ENCODE measurements around the gene ALMS1.
"Not testable (repeated sequence)": the region's sequence is repeated elsewhere in the genome, so short reads cannot be mapped to it uniquely, and the experiment has no call there.

The ALMS1 gene

GRCh38 chr2:73528688-73529087, 143.1 kb downstream of the ALMS1 start:
- H3K27ac ChIP-seq (ENCODE audit: low read depth, low read length), result no peak overlapping the region
- no peak overlapping the region for H3K9ac ChIP-seq (ENCODE audit: low read length)
- no peak overlapping the region for H3K4me3 ChIP-seq (ENCODE audit: low read depth in 1 of 2, low read length in 2 of 2)
- no peaks in the 10 kb centered on the region for H3K27me3 ChIP-seq (ENCODE audit: control insufficient read depth in 1 of 2, insufficient read depth in 2 of 2, low read length in 2 of 2)
- peaks cover 15% of the 10 kb centered on the region for H3K36me3 ChIP-seq (ENCODE audit: insufficient read depth, low read length)
- no peaks in the 10 kb centered on the region for H3K9me3 ChIP-seq (ENCODE audit: low read length)
- H3K4me1 ChIP-seq (ENCODE audit: insufficient read depth, low read length), result no peaks in the 10 kb centered on the region

GRCh38 chr2:73530773-73531172, 145.1 kb downstream of the ALMS1 start:
- H3K4me1 ChIP-seq (ENCODE audit: insufficient read depth, low read length); H3K27me3 ChIP-seq (ENCODE audit: control insufficient read depth in 1 of 2, insufficient read depth in 2 of 2, low read length in 2 of 2); H3K9ac ChIP-seq (ENCODE audit: low read length); H3K4me3 ChIP-seq (ENCODE audit: low read depth in 1 of 2, low read length in 2 of 2); H3K27ac ChIP-seq (ENCODE audit: low read depth, low read length); H3K9me3 ChIP-seq (ENCODE audit: low read length): not testable (repeated sequence)
- H3K36me3 ChIP-seq (ENCODE audit: insufficient read depth, low read length), result peaks cover 15% of the 10 kb centered on the region

GRCh38 chr2:73532381-73532780, 146.7 kb downstream of the ALMS1 start:
- no peak overlapping the region for H3K27ac ChIP-seq (ENCODE audit: low read depth, low read length)
- no peaks in the 10 kb centered on the region for H3K27me3 ChIP-seq (ENCODE audit: control insufficient read depth in 1 of 2, insufficient read depth in 2 of 2, low read length in 2 of 2)
- no peaks in the 10 kb centered on the region for H3K9me3 ChIP-seq (ENCODE audit: low read length)
- no peak overlapping the region for H3K4me3 ChIP-seq (ENCODE audit: low read depth in 1 of 2, low read length in 2 of 2)
- H3K9ac ChIP-seq (ENCODE audit: low read length), result no peak overlapping the region
- peaks cover 24% of the 10 kb centered on the region for H3K36me3 ChIP-seq (ENCODE audit: insufficient read depth, low read length)
- H3K4me1 ChIP-seq (ENCODE audit: insufficient read depth, low read length), result no peaks in the 10 kb centered on the region

DNA sequence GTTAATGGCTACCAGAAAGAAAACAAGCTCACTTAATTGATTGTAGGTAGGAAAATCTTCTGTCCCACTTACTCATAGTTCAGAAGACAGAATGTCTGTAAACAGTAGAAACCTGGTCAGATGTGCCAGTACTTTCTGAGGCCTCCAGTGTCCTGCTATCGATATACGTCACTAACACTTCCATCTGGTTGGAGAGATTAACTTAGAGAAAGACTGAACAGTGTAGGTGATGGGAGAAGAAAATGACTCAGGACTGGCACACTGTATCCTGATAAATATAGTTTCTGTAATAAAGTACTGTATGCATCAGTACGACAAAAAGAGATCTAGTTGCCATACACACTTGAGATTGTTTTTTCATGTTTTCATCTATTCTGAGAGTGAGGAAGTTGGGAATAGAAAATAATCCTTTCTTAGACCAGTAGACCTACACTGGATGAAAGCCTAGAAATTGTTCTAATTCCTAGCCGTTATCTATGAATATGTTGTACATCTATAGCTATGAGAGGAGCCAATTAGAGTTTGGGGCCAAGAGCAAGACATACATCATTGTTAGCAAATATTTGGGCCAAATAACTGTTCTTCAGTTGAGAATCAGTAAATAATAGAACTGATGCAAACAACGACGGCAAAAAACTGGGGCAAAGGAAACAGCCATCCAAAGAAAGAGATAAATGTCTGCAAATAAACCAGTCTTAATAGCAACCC, 150.7 kb downstream of the ALMS1 start:
- H3K36me3 ChIP-seq (ENCODE audit: insufficient read depth, low read length), result peaks cover 24% of the 10 kb centered on the region
- no peak overlapping the region for H3K4me3 ChIP-seq (ENCODE audit: low read depth in 1 of 2, low read length in 2 of 2)
- H3K27ac ChIP-seq (ENCODE audit: low read depth, low read length), result no peak overlapping the region

DNA sequence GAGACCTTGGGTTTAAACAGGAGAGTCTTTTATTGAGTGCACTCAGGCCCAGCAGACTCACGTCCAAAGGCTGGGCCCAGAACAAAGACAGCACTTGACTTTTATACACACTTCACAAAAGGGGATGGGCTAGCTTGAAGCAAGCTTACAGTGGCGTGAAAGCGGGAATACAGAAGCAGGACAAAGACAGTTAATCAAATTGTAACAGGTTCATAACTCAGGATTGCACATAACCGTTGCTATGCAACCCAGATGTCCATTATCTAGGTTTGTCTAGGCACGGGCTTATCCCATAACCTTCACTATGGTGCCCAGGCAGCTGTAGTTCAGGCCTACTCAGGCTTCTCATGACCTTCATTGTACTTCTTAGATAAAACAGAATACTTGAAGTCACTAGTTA, 175.2 kb downstream of the ALMS1 start:
- H3K4me1 ChIP-seq (ENCODE audit: insufficient read depth, low read length); H3K9me3 ChIP-seq (ENCODE audit: low read length): not testable (repeated sequence)

More for the DNA sequence above, 150.7 kb downstream of the ALMS1 start:
- H3K9me3 ChIP-seq (ENCODE audit: low read length), result no peaks in the 10 kb centered on the region
- no peaks in the 10 kb centered on the region for H3K4me1 ChIP-seq (ENCODE audit: insufficient read depth, low read length)
- no peak overlapping the region for H3K9ac ChIP-seq (ENCODE audit: low read length)
- no peaks in the 10 kb centered on the region for H3K27me3 ChIP-seq (ENCODE audit: control insufficient read depth in 1 of 2, insufficient read depth in 2 of 2, low read length in 2 of 2)

GRCh38 chr2:73561422-73561821, 175.8 kb downstream of the ALMS1 start:
- Histone ChIP-seq H3K27ac (ENCODE audit: low read depth, low read length) (no peak overlapping the region), H3K27me3 (ENCODE audit: control insufficient read depth in 1 of 2, insufficient read depth in 2 of 2, low read length in 2 of 2) (no peaks in the 10 kb centered on the region), H3K36me3 (ENCODE audit: insufficient read depth, low read length) (peaks cover 6% of the 10 kb centered on the region), H3K4me1 (ENCODE audit: insufficient read depth, low read length) (no peaks in the 10 kb centered on the region), H3K4me3 (ENCODE audit: low read depth in 1 of 2, low read length in 2 of 2) (no peak overlapping the region), H3K9me3 (ENCODE audit: low read length) (no peaks in the 10 kb centered on the region), H3K9ac (ENCODE audit: low read length) (no peak overlapping the region)

More for the DNA sequence above, 175.2 kb downstream of the ALMS1 start:
- H3K9ac ChIP-seq (ENCODE audit: low read length); H3K27ac ChIP-seq (ENCODE audit: low read depth, low read length); H3K36me3 ChIP-seq (ENCODE audit: insufficient read depth, low read length); H3K4me3 ChIP-seq (ENCODE audit: low read depth in 1 of 2, low read length in 2 of 2); H3K27me3 ChIP-seq (ENCODE audit: control insufficient read depth in 1 of 2, insufficient read depth in 2 of 2, low read length in 2 of 2): not testable (repeated sequence)

DNA sequence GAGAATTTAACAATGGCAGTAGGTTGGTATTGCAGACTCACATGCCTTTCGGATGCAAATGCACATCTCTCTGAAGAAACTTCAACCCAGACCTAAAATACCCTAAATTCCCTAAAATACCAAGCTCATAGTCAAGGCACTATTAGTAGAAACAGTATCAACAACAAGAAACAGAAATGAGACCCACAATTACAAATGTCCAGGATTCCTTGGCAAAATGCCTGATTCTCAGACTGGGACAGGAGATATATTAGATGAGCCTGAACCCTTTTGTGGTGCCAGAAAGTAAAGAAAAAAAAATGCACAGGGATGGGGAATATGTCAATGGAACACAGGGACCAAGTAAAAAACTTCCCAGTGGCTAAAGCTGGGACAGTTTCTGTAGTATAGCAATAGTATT, 179.3 kb downstream of the ALMS1 start:
- H3K9me3 ChIP-seq (ENCODE audit: low read length), result no peaks in the 10 kb centered on the region
- no peaks in the 10 kb centered on the region for H3K4me1 ChIP-seq (ENCODE audit: insufficient read depth, low read length)
- no peaks in the 10 kb centered on the region for H3K36me3 ChIP-seq (ENCODE audit: insufficient read depth, low read length)
- H3K27me3 ChIP-seq (ENCODE audit: control insufficient read depth in 1 of 2, insufficient read depth in 2 of 2, low read length in 2 of 2), result no peaks in the 10 kb centered on the region
- H3K27ac ChIP-seq (ENCODE audit: low read depth, low read length), result no peak overlapping the region
- no peak overlapping the region for H3K9ac ChIP-seq (ENCODE audit: low read length)
- H3K4me3 ChIP-seq (ENCODE audit: low read depth in 1 of 2, low read length in 2 of 2), result no peak overlapping the region

- Histone ChIP-seq H3K4me1 (ENCODE audit: insufficient read depth, low read length) (no peaks in the 10 kb centered on the region), H3K27ac (ENCODE audit: low read depth, low read length) (no peak overlapping the region), H3K36me3 (ENCODE audit: insufficient read depth, low read length) (no peaks in the 10 kb centered on the region), H3K9me3 (ENCODE audit: low read length) (no peaks in the 10 kb centered on the region), H3K27me3 (ENCODE audit: control insufficient read depth in 1 of 2, insufficient read depth in 2 of 2, low read length in 2 of 2) (no peaks in the 10 kb centered on the region), H3K4me3 (ENCODE audit: low read depth in 1 of 2, low read length in 2 of 2) (no peak overlapping the region), H3K9ac (ENCODE audit: low read length) (no peak overlapping the region)
These were observed 180.7 kb downstream of the ALMS1 start for GRCh38 chr2:73566288-73566878.

DNA sequence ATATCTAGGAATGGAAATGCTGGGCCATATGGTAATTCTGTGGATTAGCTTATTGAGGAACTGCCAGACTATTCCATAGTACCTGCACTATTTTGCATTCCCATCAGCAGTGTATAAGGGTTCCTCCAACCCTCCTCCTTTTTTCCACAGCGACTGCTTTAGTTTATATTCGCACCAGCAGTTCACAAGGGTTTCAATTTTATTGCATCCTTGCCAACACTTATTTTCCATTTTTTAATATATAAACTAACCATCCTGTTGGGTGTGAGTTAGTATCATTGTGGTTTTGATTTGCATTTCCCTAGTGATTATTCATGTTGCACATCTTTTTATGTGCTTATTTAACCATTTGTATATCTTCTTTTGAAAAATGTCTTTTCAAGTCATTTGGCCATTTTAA, 189.6 kb downstream of the ALMS1 start:
- Histone ChIP-seq H3K4me1 (ENCODE audit: insufficient read depth, low read length) (no peaks in the 10 kb centered on the region), H3K9me3 (ENCODE audit: low read length) (no peaks in the 10 kb centered on the region), H3K36me3 (ENCODE audit: insufficient read depth, low read length) (no peaks in the 10 kb centered on the region), H3K27ac (ENCODE audit: low read depth, low read length) (no peak overlapping the region), H3K27me3 (ENCODE audit: control insufficient read depth in 1 of 2, insufficient read depth in 2 of 2, low read length in 2 of 2) (no peaks in the 10 kb centered on the region), H3K9ac (ENCODE audit: low read length) (no peak overlapping the region), H3K4me3 (ENCODE audit: low read depth in 1 of 2, low read length in 2 of 2) (no peak overlapping the region)

- H3K36me3 ChIP-seq (ENCODE audit: insufficient read depth, low read length), result no peaks in the 10 kb centered on the region
- H3K27ac ChIP-seq (ENCODE audit: low read depth, low read length), result no peak overlapping the region
- no peaks in the 10 kb centered on the region for H3K9me3 ChIP-seq (ENCODE audit: low read length)
- H3K4me3 ChIP-seq (ENCODE audit: low read depth in 1 of 2, low read length in 2 of 2), result no peak overlapping the region
- no peak overlapping the region for H3K9ac ChIP-seq (ENCODE audit: low read length)
- no peaks in the 10 kb centered on the region for H3K27me3 ChIP-seq (ENCODE audit: control insufficient read depth in 1 of 2, insufficient read depth in 2 of 2, low read length in 2 of 2)
- no peaks in the 10 kb centered on the region for H3K4me1 ChIP-seq (ENCODE audit: insufficient read depth, low read length)
These were observed 196.7 kb downstream of the ALMS1 start for GRCh38 chr2:73582364-73582763.

DNA sequence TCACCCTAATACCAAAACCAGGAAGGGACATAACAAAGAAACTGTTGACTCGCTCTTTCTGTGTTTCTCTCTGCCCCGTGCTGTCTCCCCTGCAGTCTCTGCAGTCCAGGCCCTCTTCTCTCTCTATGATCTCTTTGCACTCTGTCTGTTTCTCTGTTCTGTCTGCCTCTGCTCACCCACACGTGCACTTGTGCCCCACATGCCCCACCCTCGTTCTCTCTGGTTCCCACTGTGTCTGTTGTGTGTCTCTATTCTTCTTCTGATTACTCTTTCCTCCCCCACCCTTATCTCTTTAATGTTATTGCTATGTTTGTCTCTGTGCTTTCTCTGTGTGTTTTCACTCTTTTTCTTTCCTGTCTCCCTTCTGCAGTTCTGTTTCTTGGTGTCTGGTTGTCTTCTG, 202.5 kb downstream of the ALMS1 start:
- Histone ChIP-seq H3K36me3 (ENCODE audit: insufficient read depth, low read length) (no peaks in the 10 kb centered on the region), H3K27me3 (ENCODE audit: control insufficient read depth in 1 of 2, insufficient read depth in 2 of 2, low read length in 2 of 2) (no peaks in the 10 kb centered on the region), H3K9ac (ENCODE audit: low read length) (no peak overlapping the region), H3K4me3 (ENCODE audit: low read depth in 1 of 2, low read length in 2 of 2) (no peak overlapping the region), H3K4me1 (ENCODE audit: insufficient read depth, low read length) (no peaks in the 10 kb centered on the region), H3K27ac (ENCODE audit: low read depth, low read length) (no peak overlapping the region), H3K9me3 (ENCODE audit: low read length) (no peaks in the 10 kb centered on the region)

- H3K27me3 ChIP-seq (ENCODE audit: control insufficient read depth in 1 of 2, insufficient read depth in 2 of 2, low read length in 2 of 2), result no peaks in the 10 kb centered on the region
- H3K36me3 ChIP-seq (ENCODE audit: insufficient read depth, low read length), result no peaks in the 10 kb centered on the region
- H3K4me3 ChIP-seq (ENCODE audit: low read depth in 1 of 2, low read length in 2 of 2), result no peak overlapping the region
- no peak overlapping the region for H3K9ac ChIP-seq (ENCODE audit: low read length)
- no peaks in the 10 kb centered on the region for H3K9me3 ChIP-seq (ENCODE audit: low read length)
- H3K4me1 ChIP-seq (ENCODE audit: insufficient read depth, low read length), result no peaks in the 10 kb centered on the region
- H3K27ac ChIP-seq (ENCODE audit: low read depth, low read length), result no peak overlapping the region
These were observed 208.0 kb downstream of the ALMS1 start for GRCh38 chr2:73593680-73594079.

Data from muscle layer of colon (tissue), 2 donors.